HG03342 (cell line): ENCODE results near the gene SLC2A8.
A peak's percentile ranks its signal among the peaks of the same experiment; 100 is the strongest.

ENCODE experiments used
- ATAC-seq: cut with Tn5 transposase; IDR thresholded peaks from one replicate; pipeline ENCODE4 v1.9.1; 2021; ENCODE audit warnings: mild to moderate bottlenecking, moderate library complexity; ENCODE audit not compliant: unreplicated experiment

SLC2A8 gene

GRCh38 chr9:127398715-127399400, 1.9 kb downstream of the SLC2A8 start:
- no peak for ATAC-seq

- no peak for ATAC-seq
These were observed 2.8 kb downstream of the SLC2A8 start for GRCh38 chr9:127399736-127400269.

GRCh38 chr9:127402401-127403090, 5.6 kb downstream of the SLC2A8 start:
- ATAC-seq, result no peak

- ATAC-seq, result no peak
These were observed 6.7 kb downstream of the SLC2A8 start for GRCh38 chr9:127403507-127404192.

GRCh38 chr9:127404631-127405030, 7.7 kb downstream of the SLC2A8 start:
- ATAC-seq, result no peak

GRCh38 chr9:127405344-127406125, 8.6 kb downstream of the SLC2A8 start:
- ATAC-seq, result no peak

- no peak for ATAC-seq
These were observed 10.0 kb downstream of the SLC2A8 start for GRCh38 chr9:127406799-127407491.

GRCh38 chr9:127407492-127407843, 10.5 kb downstream of the SLC2A8 start:
- no peak for ATAC-seq

GRCh38 chr9:127411122-127411521, 14.2 kb downstream of the SLC2A8 start:
- ATAC-seq, result no peak

- no peak for ATAC-seq
These were observed 18.2 kb downstream of the SLC2A8 start for GRCh38 chr9:127415141-127415540.

GRCh38 chr9:127415657-127416056, 18.7 kb downstream of the SLC2A8 start:
- ATAC-seq, result no peak

GRCh38 chr9:127417131-127418036, 20.4 kb downstream of the SLC2A8 start:
- no peak for ATAC-seq

GRCh38 chr9:127418037-127418471, 21.1 kb downstream of the SLC2A8 start:
- no peak for ATAC-seq

GRCh38 chr9:127419348-127419747, 22.4 kb downstream of the SLC2A8 start:
- no peak for ATAC-seq

- no peak for ATAC-seq
These were observed 24.1 kb downstream of the SLC2A8 start for GRCh38 chr9:127421057-127421456.

GRCh38 chr9:127422133-127422782, 25.3 kb downstream of the SLC2A8 start:
- ATAC-seq, result no peak

GRCh38 chr9:127422787-127423186, 25.8 kb downstream of the SLC2A8 start:
- no peak for ATAC-seq

- ATAC-seq, result peak; percentile 1
These were observed 26.5 kb downstream of the SLC2A8 start for GRCh38 chr9:127423476-127423933.
